Stimulated activated CD8-positive, alpha-beta memory T cell treated with anti-CD3 and anti-CD28 coated beads, Interleukin-4, amount 100 ng/mL, for 1 hour (primary cell): Measurements from ENCODE around the gene NKD2.

Experiments used
- DNase-seq, 2 donors: peaks; one replicate each; pipeline ENCODE4 v3.0.0-alpha.2; 2020; ENCODE audit warnings: low read depth in 2 of 2, low spot score in 1 of 2

Gene NKD2

DNA sequence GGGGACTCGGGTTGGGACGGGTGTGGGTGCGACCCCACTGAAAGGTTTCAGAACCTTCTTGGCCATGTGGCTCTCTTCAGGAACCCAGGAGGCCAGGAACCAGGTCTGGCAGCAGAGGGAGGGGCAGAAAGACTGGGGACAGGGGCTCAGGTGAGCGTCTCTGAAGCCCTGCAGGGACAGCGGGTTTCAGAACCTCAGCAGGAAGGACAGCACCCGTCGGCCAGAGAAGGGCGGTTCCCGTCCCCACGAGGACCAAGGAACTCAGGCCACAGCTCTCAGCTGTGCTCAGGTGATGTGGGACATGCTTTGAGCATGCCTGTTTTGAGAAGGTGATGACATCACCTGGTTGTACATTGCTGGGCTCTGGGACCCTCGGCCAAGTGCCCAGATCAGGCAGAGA lies 77.5 kb downstream of the NKD2 start:
- DNase-seq = no peak

DNA sequence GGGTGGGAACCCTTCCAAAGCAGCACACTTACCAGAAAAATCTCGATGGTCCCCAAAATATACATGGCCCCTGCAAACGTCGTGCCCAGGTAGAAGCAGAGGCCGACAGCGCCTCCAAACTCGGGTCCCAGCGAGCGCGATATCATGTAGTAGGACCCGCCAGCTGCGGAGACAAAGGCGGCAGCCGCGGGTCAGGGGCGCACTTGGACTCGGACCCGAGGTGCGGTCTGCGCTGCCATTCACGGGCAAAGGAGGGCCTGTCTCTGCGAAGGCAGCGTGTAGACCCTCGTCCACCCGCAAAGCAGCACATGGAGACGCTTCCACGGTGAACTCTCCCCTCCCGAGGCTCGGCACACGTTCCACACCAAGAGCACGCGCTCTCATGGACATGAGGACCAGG lies 78.3 kb downstream of the NKD2 start:
- no peak for DNase-seq

DNA sequence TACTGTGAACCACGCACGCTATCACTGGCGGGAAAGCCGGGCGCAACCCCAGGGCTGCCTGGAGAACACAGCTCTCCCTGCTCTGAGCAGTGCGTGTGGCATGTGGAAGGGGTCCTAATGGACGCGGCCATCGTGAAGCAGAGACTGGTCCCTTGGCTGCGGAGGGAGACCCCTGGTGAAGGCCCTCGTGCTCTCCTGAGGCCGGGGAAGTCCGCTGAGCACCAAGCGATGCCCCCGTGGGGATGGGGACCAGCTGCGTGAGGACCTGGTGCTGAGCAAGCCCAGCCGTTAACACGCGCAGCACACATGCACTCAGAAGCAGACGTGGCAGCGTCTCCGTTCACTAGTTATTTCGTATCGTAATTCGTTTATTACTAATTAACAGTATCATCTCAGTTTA lies 78.8 kb downstream of the NKD2 start:
- DNase-seq = no peak

DNA sequence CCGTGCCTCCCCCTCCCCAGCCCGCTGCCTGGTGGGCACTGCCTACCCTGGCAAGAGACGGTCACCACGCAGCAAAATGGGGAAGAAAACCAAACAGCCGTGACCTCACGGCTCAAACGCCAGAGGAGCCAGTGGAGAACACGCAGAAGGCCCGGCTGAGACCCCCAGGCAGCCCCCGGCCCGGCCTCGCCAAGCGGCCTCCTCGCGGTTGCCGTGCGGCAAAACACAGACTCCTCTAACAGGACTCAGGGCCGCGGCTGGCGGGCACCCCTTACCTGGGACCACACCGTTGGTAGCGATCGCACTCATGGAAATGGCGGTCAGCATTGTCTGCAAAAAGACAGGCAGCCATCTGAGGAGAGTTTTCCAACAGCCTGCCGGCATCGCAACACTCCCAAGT lies 79.4 kb downstream of the NKD2 start:
- no peak for DNase-seq
